ENCODE data around the gene C19orf25.

C19orf25 gene

DNA sequence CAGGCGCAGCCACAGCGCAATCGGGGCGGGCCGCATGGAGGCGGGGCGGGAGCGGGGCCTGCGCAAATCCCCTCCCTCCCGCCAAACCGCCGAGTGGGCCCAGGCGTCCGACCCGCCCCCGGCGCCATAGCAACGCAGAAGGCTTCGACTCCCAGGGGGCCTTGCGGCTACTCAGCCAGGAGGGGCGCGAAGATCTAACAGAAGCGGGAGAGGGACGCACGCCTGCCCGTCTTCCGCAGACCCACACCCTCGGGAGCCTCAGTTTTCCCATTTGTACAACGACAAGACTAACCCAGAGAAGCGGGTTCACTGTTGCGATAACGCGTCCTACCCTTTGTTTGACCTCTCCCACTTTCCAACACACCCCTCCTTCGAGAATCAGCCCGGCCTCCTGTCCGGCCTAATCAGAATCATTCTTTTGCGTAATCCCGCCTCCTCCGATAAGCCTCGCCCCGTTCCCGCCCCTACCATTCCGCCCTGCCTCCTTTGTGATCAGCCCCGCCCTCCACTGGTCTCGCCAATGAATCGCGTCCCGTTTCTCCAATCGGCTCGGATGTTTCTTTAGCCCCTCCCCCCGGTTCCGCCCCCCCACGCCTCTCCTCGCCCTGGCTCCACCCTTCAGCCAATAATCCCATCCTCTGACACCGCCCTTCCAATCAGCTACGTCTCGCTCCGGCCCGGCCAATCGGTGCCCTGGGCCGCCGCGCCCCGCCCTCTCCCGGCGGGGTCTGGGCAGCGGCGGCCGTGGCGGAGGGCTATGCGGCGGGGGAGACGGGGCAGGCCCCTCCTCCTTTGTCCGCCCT, 11.5 kb upstream of the C19orf25 start, which contains the start of gene PCSK4:
TSS of gene PCSK4 (minus strand) at position 40 of the 803 bp plus-strand sequence. CDS start at position 36, 4 bp downstream.
- TF ChIP-seq, protein P1, sequence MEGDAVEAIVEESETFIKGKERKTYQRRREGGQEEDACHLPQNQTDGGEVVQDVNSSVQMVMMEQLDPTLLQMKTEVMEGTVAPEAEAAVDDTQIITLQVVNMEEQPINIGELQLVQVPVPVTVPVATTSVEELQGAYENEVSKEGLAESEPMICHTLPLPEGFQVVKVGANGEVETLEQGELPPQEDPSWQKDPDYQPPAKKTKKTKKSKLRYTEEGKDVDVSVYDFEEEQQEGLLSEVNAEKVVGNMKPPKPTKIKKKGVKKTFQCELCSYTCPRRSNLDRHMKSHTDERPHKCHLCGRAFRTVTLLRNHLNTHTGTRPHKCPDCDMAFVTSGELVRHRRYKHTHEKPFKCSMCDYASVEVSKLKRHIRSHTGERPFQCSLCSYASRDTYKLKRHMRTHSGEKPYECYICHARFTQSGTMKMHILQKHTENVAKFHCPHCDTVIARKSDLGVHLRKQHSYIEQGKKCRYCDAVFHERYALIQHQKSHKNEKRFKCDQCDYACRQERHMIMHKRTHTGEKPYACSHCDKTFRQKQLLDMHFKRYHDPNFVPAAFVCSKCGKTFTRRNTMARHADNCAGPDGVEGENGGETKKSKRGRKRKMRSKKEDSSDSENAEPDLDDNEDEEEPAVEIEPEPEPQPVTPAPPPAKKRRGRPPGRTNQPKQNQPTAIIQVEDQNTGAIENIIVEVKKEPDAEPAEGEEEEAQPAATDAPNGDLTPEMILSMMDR (IDR thresholded peaks at IDR 0.05; ENCODE audit: low read depth, low read length, missing control alignments), result no peak
- peak; percentile 96 for DNase-seq (ENCODE audit: extremely low read depth, low read depth)

GRCh38 chr19:1489463-1490310, 10.7 kb upstream of the C19orf25 start:
- DNase-seq (ENCODE audit: extremely low read depth, low read depth), result no peak
- TF ChIP-seq, protein P1 (IDR thresholded peaks at IDR 0.05; ENCODE audit: low read depth, low read length, missing control alignments), result no peak
- H3K4me3 ChIP-seq (replicated peaks; ENCODE audit: low read depth, low read length), result peak overlapping the region; percentile 39

More for the DNA sequence above, 11.5 kb upstream of the C19orf25 start, which contains the start of gene PCSK4:
- peak within 1 kb of the TSS; percentile 39 for H3K4me3 ChIP-seq (replicated peaks; ENCODE audit: low read depth, low read length)

GRCh38 chr19:1488282-1488601, 9.2 kb upstream of the C19orf25 start:
- TF ChIP-seq, protein P1 (IDR thresholded peaks at IDR 0.05; ENCODE audit: low read depth, low read length, missing control alignments), result no peak
- DNase-seq (ENCODE audit: extremely low read depth, low read depth), result no peak
- no peak overlapping the region for H3K4me3 ChIP-seq (replicated peaks; ENCODE audit: low read depth, low read length)

DNA sequence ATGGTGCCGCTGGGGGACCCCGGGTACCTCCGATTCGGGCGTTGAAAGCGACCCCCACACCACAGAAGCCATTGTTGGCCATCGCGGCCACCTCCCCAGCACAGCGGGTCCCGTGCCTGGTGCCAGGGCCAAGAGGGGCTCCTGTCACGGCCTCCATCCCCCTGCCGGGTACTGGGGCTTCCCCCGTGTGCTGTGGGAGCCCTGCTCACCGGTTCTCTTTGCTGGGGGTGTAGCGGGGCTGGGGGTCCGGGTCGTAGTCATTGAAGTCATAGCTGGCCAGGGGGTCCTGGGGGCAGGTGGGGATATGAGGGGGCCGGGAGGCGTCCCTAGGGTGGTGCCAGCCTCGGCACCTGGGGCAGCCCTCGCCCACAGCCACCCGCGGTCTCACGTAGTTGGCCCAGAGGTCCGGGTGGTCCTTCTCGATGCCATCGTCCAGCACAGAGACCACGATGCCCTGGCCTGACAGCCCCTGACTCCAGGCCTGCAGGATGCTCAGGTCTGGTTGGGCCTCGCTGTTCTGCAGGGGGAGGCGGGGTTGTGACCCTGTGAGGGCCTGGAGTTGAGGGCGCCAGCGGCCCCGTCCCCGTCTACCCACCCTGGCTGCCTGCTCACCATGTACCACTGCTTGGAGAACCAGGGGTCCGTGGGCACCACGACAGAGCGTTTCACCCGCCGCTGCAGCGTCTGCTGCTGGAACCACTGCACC, 8.7 kb upstream of the C19orf25 start:
- no peak for DNase-seq (ENCODE audit: extremely low read depth, low read depth)
- no peak overlapping the region for H3K4me3 ChIP-seq (replicated peaks; ENCODE audit: low read depth, low read length)

GRCh38 chr19:1486720-1487575, 7.9 kb upstream of the C19orf25 start:
- TF ChIP-seq, protein P1 (IDR thresholded peaks at IDR 0.05; ENCODE audit: low read depth, low read length, missing control alignments), result no peak
- no peak for DNase-seq (ENCODE audit: extremely low read depth, low read depth)
- H3K4me3 ChIP-seq (replicated peaks; ENCODE audit: low read depth, low read length), result no peak overlapping the region

More for the DNA sequence above, 8.7 kb upstream of the C19orf25 start:
- TF ChIP-seq, protein P1 (IDR thresholded peaks at IDR 0.05; ENCODE audit: low read depth, low read length, missing control alignments), result no peak
